ENCODE results near the gene VASN.

Gene VASN

GRCh38 chr16:4407543-4408322, 36.1 kb downstream of the VASN start:
- DNase-seq (ENCODE audit: insufficient read length, low spot score) (no peak), FAIRE-seq (no peak)
- no peak for TF ChIP-seq SPI1 (IDR thresholded peaks at IDR 0.05; ENCODE audit: low read depth, low read length)
- TF ChIP-seq POLR2A (IDR thresholded peaks at IDR 0.05; ENCODE audit: low read depth, low read length): no peak
- TF ChIP-seq PAX5 (IDR thresholded peaks at IDR 0.05; ENCODE audit: insufficient read depth, low read length, severe bottlenecking): no peak
- TF ChIP-seq TAF1 (IDR thresholded peaks at IDR 0.05; ENCODE audit: low read depth, low read length): no peak
- TF ChIP-seq POU2F2 (IDR thresholded peaks at IDR 0.05; ENCODE audit: low read depth, low read length): no peak
- no peak for TF ChIP-seq POLR2AphosphoS5 (IDR thresholded peaks at IDR 0.05; ENCODE audit: low read depth, low read length)

GRCh38 chr16:4408323-4408690, 36.7 kb downstream of the VASN start:
- no peak for FAIRE-seq
- no peak for TF ChIP-seq SPI1 (IDR thresholded peaks at IDR 0.05; ENCODE audit: low read depth, low read length)
- DNase-seq (ENCODE audit: insufficient read length, low spot score): no peak

- FAIRE-seq (no peak), DNase-seq (ENCODE audit: insufficient read length, low spot score) (no peak)
- TF ChIP-seq POU2F2 (IDR thresholded peaks at IDR 0.05; ENCODE audit: low read depth, low read length): no peak
- no peak for TF ChIP-seq PAX5 (IDR thresholded peaks at IDR 0.05; ENCODE audit: insufficient read depth, low read length, severe bottlenecking)
Measured at GRCh38 chr16:4409081-4409932, 37.7 kb downstream of the VASN start.

GRCh38 chr16:4410335-4411075, 38.9 kb downstream of the VASN start:
- FAIRE-seq: no peak
- no peak for TF ChIP-seq SPI1 (IDR thresholded peaks at IDR 0.05; ENCODE audit: low read depth, low read length)
- TF ChIP-seq TAF1 (IDR thresholded peaks at IDR 0.05; ENCODE audit: low read depth, low read length): no peak
- TF ChIP-seq PAX5 (IDR thresholded peaks at IDR 0.05; ENCODE audit: insufficient read depth, low read length, severe bottlenecking): no peak
- no peak for TF ChIP-seq POLR2A (IDR thresholded peaks at IDR 0.05; ENCODE audit: low read depth, low read length)
- TF ChIP-seq POU2F2 (IDR thresholded peaks at IDR 0.05; ENCODE audit: low read depth, low read length): no peak
- TF ChIP-seq POLR2AphosphoS5 (IDR thresholded peaks at IDR 0.05; ENCODE audit: low read depth, low read length): no peak
- DNase-seq (ENCODE audit: insufficient read length, low spot score): no peak

- no peak for DNase-seq (ENCODE audit: insufficient read length, low spot score)
- TF ChIP-seq POU2F2 (IDR thresholded peaks at IDR 0.05; ENCODE audit: low read depth, low read length) (no peak), SPI1 (IDR thresholded peaks at IDR 0.05; ENCODE audit: low read depth, low read length) (no peak), PAX5 (IDR thresholded peaks at IDR 0.05; ENCODE audit: insufficient read depth, low read length, severe bottlenecking) (no peak), TAF1 (IDR thresholded peaks at IDR 0.05; ENCODE audit: low read depth, low read length) (no peak), POLR2A (IDR thresholded peaks at IDR 0.05; ENCODE audit: low read depth, low read length) (no peak), POLR2AphosphoS5 (IDR thresholded peaks at IDR 0.05; ENCODE audit: low read depth, low read length) (no peak)
- no peak for FAIRE-seq
Measured at GRCh38 chr16:4411684-4412083, 40.0 kb downstream of the VASN start.

- no peak for FAIRE-seq
- no peak for TF ChIP-seq POU2F2 (IDR thresholded peaks at IDR 0.05; ENCODE audit: low read depth, low read length)
- TF ChIP-seq POLR2AphosphoS5 (IDR thresholded peaks at IDR 0.05; ENCODE audit: low read depth, low read length): no peak
- TF ChIP-seq POLR2A (IDR thresholded peaks at IDR 0.05; ENCODE audit: low read depth, low read length): no peak
- no peak for TF ChIP-seq TAF1 (IDR thresholded peaks at IDR 0.05; ENCODE audit: low read depth, low read length)
- no peak for TF ChIP-seq PAX5 (IDR thresholded peaks at IDR 0.05; ENCODE audit: insufficient read depth, low read length, severe bottlenecking)
- no peak for TF ChIP-seq SPI1 (IDR thresholded peaks at IDR 0.05; ENCODE audit: low read depth, low read length)
- no peak for DNase-seq (ENCODE audit: insufficient read length, low spot score)
Measured at GRCh38 chr16:4412159-4412558, 40.5 kb downstream of the VASN start.

- no peak for FAIRE-seq
- DNase-seq (ENCODE audit: insufficient read length, low spot score): no peak
- TF ChIP-seq POLR2A (IDR thresholded peaks at IDR 0.05; ENCODE audit: low read depth, low read length) (no peak), PAX5 (IDR thresholded peaks at IDR 0.05; ENCODE audit: insufficient read depth, low read length, severe bottlenecking) (no peak), POU2F2 (IDR thresholded peaks at IDR 0.05; ENCODE audit: low read depth, low read length) (no peak), SPI1 (IDR thresholded peaks at IDR 0.05; ENCODE audit: low read depth, low read length) (no peak), POLR2AphosphoS5 (IDR thresholded peaks at IDR 0.05; ENCODE audit: low read depth, low read length) (no peak)
Measured at GRCh38 chr16:4412854-4413253, 41.2 kb downstream of the VASN start.

GRCh38 chr16:4414187-4414917, 42.7 kb downstream of the VASN start:
- DNase-seq (ENCODE audit: insufficient read length, low spot score) (peak; percentile 89), FAIRE-seq (peak; percentile 93)
- TF ChIP-seq TAF1 (IDR thresholded peaks at IDR 0.05; ENCODE audit: low read depth, low read length) (no peak), POU2F2 (IDR thresholded peaks at IDR 0.05; ENCODE audit: low read depth, low read length) (peak; percentile 36; the same call in 1 of the 2 replicates), POLR2A (IDR thresholded peaks at IDR 0.05; ENCODE audit: low read depth, low read length) (0 out of 2 replicates have a peak, but pooled peaks have one; percentile 23), POLR2AphosphoS5 (IDR thresholded peaks at IDR 0.05; ENCODE audit: low read depth, low read length) (0 out of 2 replicates have a peak, but pooled peaks have one; percentile 19), PAX5 (IDR thresholded peaks at IDR 0.05; ENCODE audit: insufficient read depth, low read length, severe bottlenecking) (peak; percentile 7), SPI1 (IDR thresholded peaks at IDR 0.05; ENCODE audit: low read depth, low read length) (no peak)

All from GM12891 (cell line).